Kidney (tissue), 14 donors: ENCODE measurements around the gene FBL. TPM values are rescaled to one million over a fixed set of nuclear protein-coding genes. Genes with fewer than 3 reads are reported as not detected.

Experiments used
- DNase-seq, 5 donors: peaks; one replicate each; pipeline ENCODE4 v3.0.0-alpha.2; 2013 to 2020
- FAIRE-seq: peaks from 2 replicates; lab custom pipeline; 2012; peaks lifted over from hg19 to GRCh38; lab: Jason Lieb, UNC
- H3K27ac ChIP-seq, 2 donors: one replicate each; pipeline ENCODE4 v1.7.0; 2013; ENCODE audit warnings: low read depth in 2 of 2, low read length in 2 of 2, inconsistent platforms in 1 of 2
- H3K27me3 ChIP-seq: one replicate; pipeline ENCODE4 v1.7.1; 2013; ENCODE audit warnings: low read length, inconsistent platforms; ENCODE audit not compliant: control insufficient read depth, insufficient read depth
- H3K36me3 ChIP-seq, 3 donors: one replicate each; pipeline versions ENCODE4 v1.7.0 to v1.7.1; 2013; ENCODE audit warnings: low read length in 3 of 3, control low read depth in 1 of 3, inconsistent platforms in 1 of 3; ENCODE audit not compliant: insufficient read depth in 3 of 3, control insufficient read depth in 2 of 3
- H3K4me1 ChIP-seq, 3 donors: one replicate each; pipeline versions ENCODE4 v1.7.0 to v1.7.1; 2013; ENCODE audit warnings: low read length in 3 of 3, inconsistent platforms in 1 of 3, low read depth in 1 of 3; ENCODE audit not compliant: control insufficient read depth in 2 of 3, insufficient read depth in 2 of 3
- H3K4me3 ChIP-seq, 3 donors: one replicate each; pipeline versions ENCODE4 v1.7.0 to v1.8.1; 2013; ENCODE audit warnings: low read length in 3 of 3, control low read depth in 1 of 3, inconsistent platforms in 1 of 3
- H3K9ac ChIP-seq, 3 donors: one replicate each; pipeline versions ENCODE4 v1.7.0 to v1.7.1; 2013; ENCODE audit warnings: low read length in 3 of 3, control low read depth in 1 of 3, inconsistent platforms in 1 of 3
- H3K9me3 ChIP-seq, 3 donors: one replicate each; pipeline versions ENCODE4 v1.7.0 to v1.7.1; 2013; ENCODE audit warnings: low read length in 3 of 3, control low read depth in 1 of 3, inconsistent platforms in 1 of 3; ENCODE audit not compliant: control insufficient read depth in 2 of 3, insufficient read depth in 1 of 3
- CTCF ChIP-seq: IDR thresholded peaks from 3 replicates; pipeline ENCODE4 v1.5.1; 2012; ENCODE audit warnings: mild to moderate bottlenecking, moderate library complexity, borderline replicate concordance; ENCODE audit not compliant: insufficient read depth; ENCODE audit errors: extremely low read depth
- intact Hi-C: fragments of 100-400 bp; cut with DNase I; formaldehyde crosslinking; loops from one replicate; pipeline ENCODE4 v1.11.1; 2022
- polyA plus RNA-seq: library from polyadenylated mRNA; stranded (reverse); fragments of 350-450 nt; fragmentation: Illumina TruSeq; extraction: RNeasy Lipid Tissue Mini Kit (QIAGEN cat#74804); gene quantifications from one replicate; pipeline ENCODE4 v1.2.3, GENCODE V29; 2014; ENCODE audit warnings: low read depth, low replicate concordance; ENCODE audit not compliant: insufficient read depth
- total RNA-seq: library from RNA; stranded (reverse); fragmentation: NEBNext Ultra II Directional; extraction: Animal tissue kit (Norgen Biotek cat#: 25700); gene quantifications from one replicate; pipeline ENCODE4 v1.2.1, GENCODE V29; 2021
- donor health status: control.
- donor health status: control.
- donor health status: control.
- donor health status: control.
- donor health status: control.
- donor health status: DM: yes; HTN: yes; CAD: no.
- donor health status: Normal renal cell carcinoma (clear cell type).

The FBL gene
- total and polyA plus RNA-seq, 2 donors from 2014 or later, result 155 to 165 TPM

- no peak overlapping the region for H3K9ac ChIP-seq
- H3K4me3 ChIP-seq, result no peak overlapping the region
- DNase-seq (no peak), FAIRE-seq (no peak)
- no peak for TF ChIP-seq CTCF
- H3K9me3 ChIP-seq, result no peaks in the 10 kb centered on the region
- H3K36me3 ChIP-seq, result no peaks in the 10 kb centered on the region
- intact Hi-C loops, result no loop called here
- H3K27me3 ChIP-seq, result no peaks in the 10 kb centered on the region
- no peaks in the 10 kb centered on the region for H3K4me1 ChIP-seq
- no peak overlapping the region for H3K27ac ChIP-seq
Measured at GRCh38 chr19:39865953-39866352, 19.8 kb upstream of the FBL start.

- intact Hi-C loops, result no loop called here
- TF ChIP-seq CTCF, result no peak
- Histone ChIP-seq H3K9ac (no peak overlapping the region), H3K4me3 (no peak overlapping the region), H3K27ac (no peak overlapping the region), H3K27me3 (no peaks in the 10 kb centered on the region), H3K4me1 (no peaks in the 10 kb centered on the region), H3K9me3 (no peaks in the 10 kb centered on the region), H3K36me3 (no peaks in the 10 kb centered on the region)
- FAIRE-seq (no peak), DNase-seq (no peak)
Measured at GRCh38 chr19:39865186-39865585, 19.0 kb upstream of the FBL start.

- Histone ChIP-seq H3K4me3 (no peak overlapping the region), H3K36me3 (no peaks in the 10 kb centered on the region), H3K27ac (no peak overlapping the region), H3K27me3 (no peaks in the 10 kb centered on the region), H3K9me3 (no peaks in the 10 kb centered on the region), H3K4me1 (no peaks in the 10 kb centered on the region), H3K9ac (no peak overlapping the region)
- no peak for FAIRE-seq
- TF ChIP-seq CTCF, result no peak
- no peak for DNase-seq
- intact Hi-C loops, result no loop called here
Measured at GRCh38 chr19:39864118-39864517, 17.9 kb upstream of the FBL start.

- no peaks in the 10 kb centered on the region for H3K27me3 ChIP-seq
- FAIRE-seq (no peak), DNase-seq (no peak)
- no peak overlapping the region for H3K9ac ChIP-seq
- no peaks in the 10 kb centered on the region for H3K36me3 ChIP-seq
- H3K4me1 ChIP-seq, result no peaks in the 10 kb centered on the region
- H3K27ac ChIP-seq, result no peak overlapping the region
- no peaks in the 10 kb centered on the region for H3K9me3 ChIP-seq
- no peak overlapping the region for H3K4me3 ChIP-seq
- intact Hi-C loops, result no loop called here
- no peak for TF ChIP-seq CTCF
Measured at GRCh38 chr19:39858541-39858940, 12.4 kb upstream of the FBL start.
